ENCODE data around the gene SLC4A1AP. TPM values are rescaled to one million over a fixed set of nuclear protein-coding genes. Genes with fewer than 3 reads are reported as not detected.

SLC4A1AP gene
- polyA plus RNA-seq, 3 donors from 2014 or later, result 23.9 to 29.6 (median 27.6) TPM

GRCh38 chr2:27723372-27724144 is 59.9 kb downstream of the SLC4A1AP start:
- Mint-ChIP-seq H3K36me3 (no peaks in the 10 kb centered on the region), H3K9me3 (peaks cover 0 to 2% (median 0%) of the 10 kb centered on the region in 6 donors), H3K27me3 (ENCODE audit: low read depth in 3 of 3) (peaks cover 3 to 5% (median 4%) of the 10 kb centered on the region in 3 donors), H3K4me1 (no peaks in the 10 kb centered on the region), H3K27ac (no peak overlapping the region), H3K4me3 (no peak overlapping the region)
- DNase-seq, result peak in 2 of 3 donors; percentile 8 to 16

DNA sequence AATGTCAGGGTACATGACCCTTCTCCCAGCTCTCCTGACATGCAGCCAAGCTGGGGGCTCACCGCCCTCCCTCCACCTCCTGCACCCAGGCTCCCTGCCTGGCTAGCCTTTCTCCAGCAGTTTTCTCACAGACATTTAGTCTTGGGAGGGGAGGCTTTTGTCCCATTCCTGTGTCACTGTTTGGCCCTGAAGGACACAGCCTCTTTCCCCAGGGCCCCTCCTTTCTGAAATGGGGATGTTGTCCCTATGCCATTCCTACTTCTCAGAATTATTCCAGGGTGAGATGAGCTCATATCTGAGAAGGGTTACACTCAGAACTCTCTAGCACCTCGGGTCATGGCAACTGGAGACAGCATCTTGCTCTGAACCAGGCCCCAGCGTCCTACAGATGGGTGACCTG is 60.5 kb downstream of the SLC4A1AP start:
- DNase-seq, result no peak
- Mint-ChIP-seq H3K27me3 (ENCODE audit: low read depth in 3 of 3) (peaks cover 3 to 5% (median 4%) of the 10 kb centered on the region in 3 donors), H3K4me3 (no peak overlapping the region), H3K27ac (no peak overlapping the region), H3K4me1 (no peaks in the 10 kb centered on the region), H3K9me3 (peaks cover 0 to 2% (median 0%) of the 10 kb centered on the region in 6 donors), H3K36me3 (no peaks in the 10 kb centered on the region)

- H3K36me3 Mint-ChIP-seq, result no peaks in the 10 kb centered on the region
- H3K4me1 Mint-ChIP-seq, result no peaks in the 10 kb centered on the region
- no peak overlapping the region for H3K27ac Mint-ChIP-seq
- peaks cover 0 to 2% (median 0%) of the 10 kb centered on the region in 6 donors for H3K9me3 Mint-ChIP-seq
- DNase-seq, result no peak
- peaks cover 3 to 5% (median 4%) of the 10 kb centered on the region in 3 donors for H3K27me3 Mint-ChIP-seq (ENCODE audit: low read depth in 3 of 3)
- H3K4me3 Mint-ChIP-seq, result no peak overlapping the region
Measured at GRCh38 chr2:27724905-27725701, 61.4 kb downstream of the SLC4A1AP start.

GRCh38 chr2:27727257-27727656 is 63.6 kb downstream of the SLC4A1AP start:
- Mint-ChIP-seq H3K9me3 (no peaks in the 10 kb centered on the region), H3K4me1 (no peaks in the 10 kb centered on the region), H3K27me3 (ENCODE audit: low read depth in 3 of 3) (peaks cover 0 to 2% (median 0%) of the 10 kb centered on the region in 3 donors), H3K4me3 (no peak overlapping the region), H3K36me3 (no peaks in the 10 kb centered on the region), H3K27ac (no peak overlapping the region)
- no peak for DNase-seq

DNA sequence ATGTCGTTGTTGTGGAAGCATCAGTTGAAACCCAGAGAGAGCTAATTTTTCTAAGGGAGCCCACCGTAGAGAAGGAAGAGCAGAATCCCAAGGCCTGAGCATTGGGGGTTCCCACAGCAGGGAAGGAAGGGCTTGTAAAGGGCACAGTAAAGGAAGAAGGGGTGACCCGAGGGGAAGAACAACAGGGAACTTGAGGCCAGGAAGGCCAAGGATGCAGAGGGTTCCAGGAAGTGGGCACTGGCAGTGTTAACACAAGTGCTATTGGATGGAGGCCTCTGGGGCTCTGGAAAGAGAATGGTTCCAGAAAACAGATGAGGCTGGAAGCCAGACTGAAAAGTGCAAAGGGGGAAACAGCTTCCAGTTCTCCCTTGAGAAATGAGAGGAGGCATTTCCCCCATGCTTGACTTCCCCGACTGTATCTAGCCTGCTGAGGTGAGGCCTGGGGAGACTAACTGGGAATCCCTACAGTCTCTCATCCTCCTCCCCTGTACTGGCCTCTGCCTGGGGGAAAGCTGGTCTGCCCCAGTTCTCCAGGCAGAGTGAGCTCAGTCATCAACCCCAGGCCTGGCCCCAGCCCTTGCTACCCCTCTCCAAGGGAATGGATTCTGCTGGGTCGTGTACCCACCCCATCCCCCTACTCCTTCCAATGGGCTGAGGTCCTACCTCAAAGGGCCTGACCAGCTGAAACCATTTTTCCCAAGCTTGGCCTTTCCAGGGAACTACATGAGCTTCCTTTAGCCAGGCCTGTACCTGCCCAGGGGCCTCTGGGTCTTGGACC is 64.6 kb downstream of the SLC4A1AP start:
- H3K9me3 Mint-ChIP-seq, result no peaks in the 10 kb centered on the region
- no peak overlapping the region for H3K27ac Mint-ChIP-seq
- no peaks in the 10 kb centered on the region for H3K4me1 Mint-ChIP-seq
- H3K27me3 Mint-ChIP-seq (ENCODE audit: low read depth in 3 of 3), result peaks cover 0 to under 1% (median 0%) of the 10 kb centered on the region in 3 donors
- no peaks in the 10 kb centered on the region for H3K36me3 Mint-ChIP-seq
- H3K4me3 Mint-ChIP-seq, result no peak overlapping the region
- no peak for DNase-seq

DNA sequence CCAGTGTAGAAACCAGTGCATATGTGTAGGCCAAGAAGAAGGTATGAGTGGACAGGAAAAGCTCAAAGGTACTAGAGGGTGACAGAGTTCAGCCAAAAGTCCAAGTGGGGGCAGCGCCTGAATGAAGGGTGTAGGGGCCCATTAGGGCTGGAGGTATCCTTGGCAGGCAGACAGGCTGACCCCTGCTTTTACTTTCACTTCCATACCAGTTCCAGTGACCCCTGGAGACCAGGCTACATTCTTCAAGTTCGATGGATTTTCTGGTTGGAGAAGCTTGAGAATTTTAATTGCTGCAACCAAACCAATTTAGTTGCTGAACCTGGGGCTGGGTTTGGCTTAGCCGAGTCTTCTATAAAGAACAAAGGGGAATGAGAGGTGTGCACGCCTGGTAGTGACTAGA is 65.5 kb downstream of the SLC4A1AP start:
- Mint-ChIP-seq H3K4me3 (no peak overlapping the region), H3K9me3 (no peaks in the 10 kb centered on the region), H3K36me3 (no peaks in the 10 kb centered on the region), H3K27ac (no peak overlapping the region), H3K27me3 (ENCODE audit: low read depth in 3 of 3) (peaks cover 0 to 2% (median 0%) of the 10 kb centered on the region in 3 donors), H3K4me1 (no peaks in the 10 kb centered on the region)
- no peak for DNase-seq

GRCh38 chr2:27729614-27730013 is 65.9 kb downstream of the SLC4A1AP start:
- no peaks in the 10 kb centered on the region for H3K36me3 Mint-ChIP-seq
- H3K4me1 Mint-ChIP-seq, result no peaks in the 10 kb centered on the region
- DNase-seq, result no peak
- no peak overlapping the region for H3K4me3 Mint-ChIP-seq
- no peak overlapping the region for H3K27ac Mint-ChIP-seq
- H3K9me3 Mint-ChIP-seq, result no peaks in the 10 kb centered on the region
- H3K27me3 Mint-ChIP-seq (ENCODE audit: low read depth in 3 of 3), result peaks cover 0 to 2% (median 0%) of the 10 kb centered on the region in 3 donors

DNA sequence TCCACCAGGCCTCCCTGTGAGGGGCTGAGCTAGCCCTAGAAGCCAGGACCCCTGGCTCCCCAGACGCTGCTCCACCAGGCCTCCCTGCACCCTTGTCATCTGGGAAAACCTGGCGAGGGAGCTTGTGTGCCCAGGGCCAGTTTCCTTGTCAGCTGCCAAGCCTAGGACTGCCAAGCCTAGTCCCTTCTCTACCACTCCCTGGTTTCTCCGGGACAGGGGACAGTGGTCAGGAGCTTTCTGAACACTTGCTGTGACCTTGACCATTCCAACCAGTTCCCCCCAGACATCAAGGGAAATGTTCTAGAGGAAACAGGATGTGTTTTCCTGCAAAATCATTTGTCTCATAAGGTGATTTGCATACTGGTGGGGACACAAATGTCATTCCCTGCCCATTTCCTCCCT is 66.6 kb downstream of the SLC4A1AP start:
- Mint-ChIP-seq H3K4me3 (no peak overlapping the region), H3K36me3 (no peaks in the 10 kb centered on the region), H3K9me3 (no peaks in the 10 kb centered on the region), H3K4me1 (peaks cover 4 to 5% of the 10 kb centered on the region in 2 donors), H3K27ac (no peak overlapping the region), H3K27me3 (ENCODE audit: low read depth in 3 of 3) (peaks cover 0 to 2% (median 0%) of the 10 kb centered on the region in 3 donors)
- DNase-seq, result no peak

DNA sequence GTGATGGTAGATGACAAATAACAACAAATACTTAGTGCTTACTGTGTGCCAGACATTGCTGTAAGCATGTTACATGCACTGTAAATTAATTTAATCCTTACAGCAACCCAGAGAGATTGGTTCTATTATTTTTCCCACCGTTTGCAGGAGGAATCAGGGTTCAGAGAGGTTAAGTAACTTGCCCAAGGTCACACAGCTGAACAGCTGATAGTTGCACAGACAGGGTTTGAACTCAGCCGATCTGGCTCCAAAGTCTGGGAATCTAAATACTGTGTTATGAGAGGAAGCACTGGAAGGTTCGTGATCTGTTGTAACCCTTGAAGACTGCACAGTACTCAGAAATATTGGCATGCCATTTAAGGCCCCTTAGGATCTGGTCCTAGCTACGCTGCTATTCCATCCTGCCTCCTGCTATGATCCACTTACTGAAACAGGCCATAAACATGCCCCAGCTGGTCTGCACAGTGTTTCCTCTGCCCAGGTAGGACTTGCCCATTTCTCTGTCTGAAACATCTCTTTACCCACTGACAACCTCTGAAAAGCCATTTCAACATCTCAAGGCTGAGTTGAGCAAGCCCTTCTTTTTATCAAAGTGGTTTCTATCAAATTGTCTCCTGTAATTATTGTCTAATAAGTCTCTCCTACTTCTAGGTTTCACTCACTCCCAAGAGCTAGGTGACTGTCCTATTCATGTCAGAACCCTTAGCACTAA is 67.4 kb downstream of the SLC4A1AP start:
- Mint-ChIP-seq H3K27me3 (ENCODE audit: low read depth in 3 of 3) (peaks cover 0 to 2% (median 0%) of the 10 kb centered on the region in 3 donors), H3K4me3 (no peak overlapping the region), H3K4me1 (peaks cover 6% of the 10 kb centered on the region in 2 donors), H3K27ac (peak overlapping the region in 1 of 6 donors; percentile 43), H3K36me3 (no peaks in the 10 kb centered on the region), H3K9me3 (no peaks in the 10 kb centered on the region)
- DNase-seq, result no peak

DNA sequence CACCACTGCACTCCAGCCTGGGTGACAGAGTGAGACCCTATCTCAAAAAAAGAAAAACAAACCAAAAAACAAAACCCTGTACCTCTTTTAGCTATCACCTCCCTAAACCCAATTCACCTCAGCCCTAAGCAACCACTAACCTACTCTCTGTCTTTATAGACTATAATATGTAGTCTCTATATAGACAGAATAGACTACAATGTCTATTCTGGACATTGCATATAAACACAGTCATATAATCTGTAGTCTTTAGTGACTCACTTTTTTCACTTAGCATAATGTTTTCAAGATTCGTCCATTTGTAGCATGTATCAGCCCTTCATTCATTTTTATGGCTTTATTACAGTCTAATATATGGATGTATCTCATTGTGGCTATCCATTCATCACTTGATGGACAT is 70.6 kb downstream of the SLC4A1AP start:
- no peak for DNase-seq
- Mint-ChIP-seq H3K27ac (no peak overlapping the region), H3K36me3 (no peaks in the 10 kb centered on the region), H3K9me3 (no peaks in the 10 kb centered on the region), H3K27me3 (ENCODE audit: low read depth in 3 of 3) (peaks cover 0 to 4% (median 3%) of the 10 kb centered on the region in 3 donors), H3K4me1 (peaks cover 6% of the 10 kb centered on the region in 2 donors), H3K4me3 (peak overlapping the region in 4 of 5 donors; percentile 51 to 77 (median 63))

DNA sequence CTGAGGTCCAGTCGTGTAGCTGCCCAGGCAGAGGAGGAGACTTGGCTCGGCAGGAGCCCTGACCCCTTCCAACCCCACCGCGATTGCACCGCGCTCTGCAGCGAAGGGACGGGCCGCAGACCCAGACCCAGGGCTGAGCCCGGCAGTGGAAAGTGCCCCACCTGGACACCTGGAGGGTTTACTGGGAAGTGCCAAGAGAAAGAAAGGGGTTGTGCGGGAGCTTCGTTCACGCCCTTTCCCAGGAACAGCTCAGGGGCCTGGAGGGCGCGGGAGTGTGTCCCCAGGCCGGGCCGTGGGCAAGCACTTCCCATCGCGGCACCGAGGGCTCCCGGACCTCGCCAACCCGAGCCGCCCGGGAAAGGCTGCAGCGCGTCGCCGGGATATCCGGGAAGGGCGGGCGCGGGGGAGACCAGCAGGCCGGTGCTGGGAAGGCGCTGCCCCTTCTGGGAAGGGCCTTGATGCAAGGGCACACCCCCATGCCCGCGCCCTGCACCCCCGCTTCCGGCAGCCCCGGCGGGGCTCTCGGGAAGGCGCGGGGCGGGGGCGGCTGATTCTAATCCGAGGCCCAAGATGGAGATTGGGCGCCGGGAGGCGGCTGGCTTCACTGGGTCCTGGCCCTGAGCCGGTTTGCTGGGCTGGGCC is 71.7 kb downstream of the SLC4A1AP start:
- no peaks in the 10 kb centered on the region for H3K36me3 Mint-ChIP-seq
- H3K4me1 Mint-ChIP-seq, result peaks cover 6% of the 10 kb centered on the region in 2 donors
- peak; percentile 20 to 34 (median 21) for DNase-seq
- peak overlapping the region in 1 of 6 donors; percentile 41 for H3K27ac Mint-ChIP-seq
- H3K9me3 Mint-ChIP-seq, result no peaks in the 10 kb centered on the region
- peak overlapping the region; percentile 56 to 81 (median 76) for H3K4me3 Mint-ChIP-seq
- peaks cover 0 to 4% (median 3%) of the 10 kb centered on the region in 3 donors for H3K27me3 Mint-ChIP-seq (ENCODE audit: low read depth in 3 of 3)

DNA sequence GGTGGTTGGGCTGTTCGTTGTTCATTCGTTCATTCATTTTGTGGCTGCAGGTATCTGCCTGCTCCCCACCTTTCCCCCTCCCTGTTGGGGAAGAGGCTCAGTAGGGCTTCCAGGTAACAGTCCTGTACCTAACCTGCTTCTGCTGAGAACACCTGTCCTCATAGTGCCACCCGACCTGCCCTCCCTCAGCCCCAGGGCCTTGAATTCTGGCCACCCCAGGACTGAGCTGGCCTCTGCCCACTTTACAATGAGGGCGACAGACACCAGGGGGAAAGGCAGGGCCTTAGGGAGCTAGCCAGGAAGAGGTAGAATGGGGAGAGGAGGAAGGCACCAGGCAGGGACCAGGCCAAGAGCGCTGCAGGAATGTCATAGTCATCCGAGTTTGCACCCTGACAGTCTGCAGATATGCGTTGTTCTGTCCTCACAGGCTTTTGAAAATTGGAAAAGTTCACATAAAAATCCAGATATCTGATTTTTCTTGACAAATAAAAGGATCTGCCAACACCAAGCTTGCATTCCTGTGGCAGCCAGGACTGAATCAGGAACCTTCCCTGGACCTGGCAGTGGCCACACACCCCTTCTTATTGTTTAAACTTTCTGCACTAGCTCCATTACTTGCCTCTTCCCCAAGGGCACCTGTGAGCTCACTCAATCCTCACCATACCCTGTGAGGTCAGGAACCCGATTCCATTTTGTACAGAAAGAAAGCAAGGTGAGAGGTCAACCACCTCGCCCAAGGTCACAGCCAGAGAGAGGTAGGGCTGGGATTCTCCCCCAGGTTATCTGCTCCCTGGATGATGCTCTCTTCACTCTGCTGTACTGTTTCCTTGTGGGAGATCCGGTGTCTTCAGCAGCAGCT is 72.6 kb downstream of the SLC4A1AP start:
- H3K9me3 Mint-ChIP-seq, result no peaks in the 10 kb centered on the region
- peak overlapping the region; percentile 9 to 57 (median 40) for H3K4me3 Mint-ChIP-seq
- no peak for DNase-seq
- no peaks in the 10 kb centered on the region for H3K36me3 Mint-ChIP-seq
- peaks cover 0 to 4% (median 3%) of the 10 kb centered on the region in 3 donors for H3K27me3 Mint-ChIP-seq (ENCODE audit: low read depth in 3 of 3)
- H3K27ac Mint-ChIP-seq, result no peak overlapping the region
- H3K4me1 Mint-ChIP-seq, result peaks cover 6% of the 10 kb centered on the region in 2 donors
